Activated naive CD4-positive, alpha-beta T cell treated with Interleukin-2 at 50 U/mL for 16 hours (primary cell): ENCODE results near the gene LSM4.

Source experiments
- DNase-seq: peaks from one replicate; pipeline ENCODE4 v3.0.0-alpha.2; 2020

Gene LSM4

DNA sequence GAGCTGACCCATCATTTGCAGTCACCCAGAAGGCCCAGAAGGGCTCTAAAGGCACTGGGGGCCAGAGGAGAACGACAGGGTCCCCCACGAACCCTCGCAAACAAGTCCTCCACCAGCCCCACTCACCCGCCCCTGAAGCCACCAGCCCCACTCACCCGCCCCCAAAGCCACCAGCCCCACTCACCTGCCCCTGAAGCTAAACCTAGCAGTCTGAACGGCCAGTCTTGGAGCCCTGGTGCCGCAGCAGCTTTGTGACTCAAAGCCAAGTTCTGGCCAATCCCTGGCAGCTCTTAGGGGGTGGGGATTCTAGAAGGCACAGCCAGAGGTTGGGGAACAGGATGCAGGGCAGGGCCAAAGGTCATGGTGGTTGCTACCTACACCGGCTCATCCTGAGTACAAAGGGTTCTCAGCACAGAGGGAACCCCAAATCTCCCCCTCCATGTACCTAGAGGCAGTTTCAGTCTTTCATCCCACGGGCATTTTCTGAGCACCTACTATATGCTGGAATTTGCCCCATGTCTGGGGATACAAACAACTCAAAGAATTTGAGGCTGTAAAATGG is 48.6 kb downstream of the LSM4 start, which contains the start of gene IQCN:
IQCN (minus strand) TSS at position 234 of the 562 bp plus-strand sequence. CDS start 4,974 bp downstream, outside the sequence.
- DNase-seq, result no peak

DNA sequence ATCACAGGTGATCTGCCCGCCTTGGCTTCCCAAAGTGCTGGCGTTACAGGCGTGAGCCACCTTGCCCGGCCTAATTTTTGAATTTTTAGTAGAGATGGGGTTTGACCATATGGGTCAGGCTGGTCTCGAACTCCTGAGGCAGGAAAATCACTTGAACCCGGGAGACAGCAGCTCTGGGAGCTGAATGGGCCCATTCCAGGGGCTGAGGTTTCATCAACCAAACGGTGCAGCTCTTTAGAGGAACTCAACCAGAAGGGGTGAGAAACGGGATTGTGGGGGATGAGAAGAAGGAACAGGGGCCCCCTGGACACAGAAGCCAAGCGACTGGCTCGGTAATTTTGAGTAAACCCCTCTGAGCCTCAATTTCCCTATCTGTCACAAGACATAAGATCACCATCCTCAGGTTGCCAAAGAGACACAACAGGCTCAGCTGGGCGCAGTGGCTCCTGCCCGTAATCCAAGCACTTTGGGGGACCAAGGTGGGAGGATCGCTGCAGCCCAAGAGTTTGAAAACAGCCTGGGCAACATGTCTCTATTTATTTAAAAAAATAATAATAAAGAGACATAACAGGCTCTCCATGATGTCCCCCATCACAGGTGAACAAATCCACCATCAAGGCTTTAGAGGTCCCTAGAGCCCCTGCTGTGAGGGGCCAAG is 49.2 kb downstream of the LSM4 start:
- no peak for DNase-seq

DNA sequence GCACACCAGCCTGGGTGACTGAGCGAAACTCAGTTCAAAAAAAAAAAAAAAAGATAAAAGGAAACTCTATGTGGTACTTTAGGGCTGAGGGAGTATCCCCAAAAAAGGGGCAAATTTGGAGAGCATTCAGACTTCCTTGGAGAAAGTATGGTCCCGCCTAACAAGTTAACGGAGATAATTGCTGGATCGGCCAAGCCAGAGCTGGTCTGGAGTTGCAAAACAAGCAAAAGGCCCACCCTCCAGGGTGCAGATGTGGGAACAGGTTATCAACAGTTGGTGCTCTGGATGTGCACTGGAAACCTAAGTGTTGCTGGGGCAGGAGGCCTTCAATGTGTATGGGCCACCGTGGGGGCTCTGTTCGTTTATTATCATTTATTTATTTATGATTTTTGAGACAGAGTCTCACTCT is 51.4 kb downstream of the LSM4 start:
- no peak for DNase-seq

DNA sequence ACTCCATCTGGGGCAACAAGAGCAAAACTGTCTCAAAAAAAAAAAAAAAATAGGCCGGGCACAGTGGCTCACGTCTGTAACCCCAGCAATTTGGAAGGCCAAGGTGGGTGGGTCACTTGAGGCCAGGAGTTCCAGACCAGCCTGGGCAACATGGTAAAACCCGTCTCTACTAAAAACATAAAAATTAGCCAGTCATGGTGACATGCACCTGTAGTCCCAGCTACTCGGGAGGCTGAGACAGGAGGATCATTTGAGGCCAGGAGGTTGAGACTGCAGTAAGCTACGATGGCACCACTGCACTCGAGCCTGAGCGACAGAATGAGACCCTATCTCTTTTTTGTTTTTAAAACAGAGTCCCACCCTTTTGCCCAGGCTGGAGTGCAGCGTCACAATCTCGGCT is 52.5 kb downstream of the LSM4 start:
- DNase-seq, result no peak

DNA sequence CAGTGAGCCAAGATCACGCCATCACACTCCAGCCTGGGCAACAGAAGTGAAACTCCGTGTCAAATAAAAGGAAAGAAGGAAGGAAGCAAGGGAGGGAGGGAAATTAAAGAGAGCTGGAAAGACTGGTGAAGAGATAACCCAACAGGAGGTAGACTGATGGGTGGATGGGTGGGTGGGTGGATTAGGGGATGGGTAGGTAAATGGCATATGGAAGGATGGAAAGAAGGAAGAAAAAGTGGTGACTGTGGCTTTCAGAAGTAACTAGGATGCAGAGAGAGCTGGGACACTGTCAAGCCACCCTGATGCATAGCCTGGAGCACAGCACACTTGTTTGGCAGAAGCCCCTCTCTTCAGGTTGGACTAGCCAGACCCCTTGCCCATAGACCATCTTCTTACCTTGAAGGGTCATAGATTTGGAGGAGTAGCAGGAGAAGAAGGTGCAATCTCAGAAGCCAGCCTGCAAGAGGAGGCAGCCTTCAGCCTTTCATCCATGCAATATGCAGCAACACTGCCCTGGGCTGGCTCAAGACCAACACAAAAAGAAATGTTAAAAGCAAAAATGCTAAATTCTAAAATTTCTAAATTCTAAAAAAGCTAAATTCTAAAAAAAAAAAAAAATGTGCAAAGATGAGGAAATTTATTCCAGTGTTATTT is 53.7 kb downstream of the LSM4 start:
- no peak for DNase-seq

DNA sequence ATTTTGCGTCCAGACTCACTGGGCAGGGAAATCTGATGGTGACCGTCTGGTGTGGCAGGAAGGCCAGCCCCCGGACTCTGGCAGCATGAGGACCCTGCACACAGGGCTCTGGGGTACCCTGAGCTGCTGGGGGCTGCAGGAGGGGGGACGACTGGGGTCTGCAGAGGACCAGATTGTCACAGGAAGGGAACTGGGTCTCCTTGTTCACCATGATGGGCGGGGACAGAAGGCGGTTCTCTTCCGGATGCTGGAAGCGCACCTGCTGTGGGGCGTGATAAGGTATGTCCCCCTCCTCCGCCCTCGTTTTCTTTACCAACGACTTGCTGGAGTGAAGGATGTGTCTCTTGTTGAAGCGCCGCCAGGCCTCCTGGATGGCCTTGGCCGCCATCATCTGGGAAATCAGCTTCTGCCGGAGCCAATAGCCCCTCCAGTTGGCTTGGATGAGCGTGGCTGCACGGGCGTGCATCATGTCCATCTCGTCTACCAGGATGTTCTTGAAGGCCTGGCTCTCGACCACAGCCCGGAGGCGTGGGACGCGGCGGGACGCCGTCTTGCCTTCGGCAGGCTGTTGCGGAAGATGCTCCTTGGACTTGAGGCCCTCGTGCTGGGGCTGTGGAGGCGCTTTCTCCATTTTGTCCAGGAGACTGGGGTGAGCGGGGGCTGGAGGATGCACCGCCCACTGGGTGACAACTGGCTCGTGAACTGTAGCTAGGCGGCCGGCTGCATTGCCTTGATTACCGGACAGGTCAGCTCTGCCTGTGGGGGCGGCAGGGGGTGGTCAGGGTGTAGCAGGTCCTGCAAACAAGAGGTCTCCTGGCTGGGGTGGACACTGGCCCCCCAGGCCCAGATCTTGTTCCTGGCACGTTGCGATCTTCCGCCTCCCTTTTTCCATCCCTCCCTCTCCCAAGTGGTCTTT is 55.8 kb downstream of the LSM4 start:
- DNase-seq, result no peak

DNA sequence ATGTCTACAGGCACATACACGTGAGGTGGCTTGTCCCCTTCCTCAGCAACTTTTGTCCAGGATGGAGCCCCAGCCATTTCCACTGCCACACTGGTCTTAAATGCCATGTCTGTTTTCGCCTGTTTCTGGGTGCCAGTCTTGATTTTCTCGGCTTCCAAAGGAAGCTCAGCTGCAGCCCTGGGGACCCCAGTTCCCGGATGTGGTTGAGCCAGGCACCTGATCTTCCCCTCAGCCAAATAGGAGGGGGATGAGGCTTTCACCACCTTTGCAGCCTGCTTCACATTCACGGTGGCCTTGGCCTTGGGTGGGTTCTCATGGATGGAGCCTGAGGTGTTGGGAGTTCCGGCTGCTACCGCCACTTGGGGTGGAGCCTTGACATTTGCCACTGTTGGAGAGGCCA is 57.3 kb downstream of the LSM4 start:
- no peak for DNase-seq

DNA sequence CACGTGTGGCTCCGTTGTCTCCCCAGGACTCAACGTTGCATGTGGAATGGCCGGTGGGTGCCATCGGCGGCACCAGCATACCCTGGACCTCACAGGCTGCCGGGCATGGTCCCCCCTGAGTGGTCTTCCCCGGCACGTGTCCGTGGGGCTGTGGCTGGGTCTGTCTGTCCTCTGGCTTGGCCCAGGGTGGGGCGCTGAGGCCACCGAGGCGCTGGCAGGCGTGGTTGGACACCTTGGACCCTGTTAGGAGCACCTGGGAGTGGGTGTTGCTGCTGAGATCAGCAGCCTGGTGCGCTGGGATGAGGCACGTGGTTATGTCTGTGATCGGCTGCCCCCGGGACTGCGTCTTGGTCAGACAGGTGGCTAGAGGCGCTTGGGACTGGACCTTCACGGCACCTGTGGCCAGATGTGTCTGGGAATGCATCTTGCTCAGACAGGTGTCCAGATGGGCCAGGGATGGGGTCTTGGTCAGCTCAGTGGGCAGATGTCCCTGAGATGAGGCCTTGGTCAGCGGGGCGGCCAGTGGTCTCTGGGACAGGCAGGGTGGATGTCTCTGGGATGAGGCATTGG is 57.8 kb downstream of the LSM4 start:
- no peak for DNase-seq

DNA sequence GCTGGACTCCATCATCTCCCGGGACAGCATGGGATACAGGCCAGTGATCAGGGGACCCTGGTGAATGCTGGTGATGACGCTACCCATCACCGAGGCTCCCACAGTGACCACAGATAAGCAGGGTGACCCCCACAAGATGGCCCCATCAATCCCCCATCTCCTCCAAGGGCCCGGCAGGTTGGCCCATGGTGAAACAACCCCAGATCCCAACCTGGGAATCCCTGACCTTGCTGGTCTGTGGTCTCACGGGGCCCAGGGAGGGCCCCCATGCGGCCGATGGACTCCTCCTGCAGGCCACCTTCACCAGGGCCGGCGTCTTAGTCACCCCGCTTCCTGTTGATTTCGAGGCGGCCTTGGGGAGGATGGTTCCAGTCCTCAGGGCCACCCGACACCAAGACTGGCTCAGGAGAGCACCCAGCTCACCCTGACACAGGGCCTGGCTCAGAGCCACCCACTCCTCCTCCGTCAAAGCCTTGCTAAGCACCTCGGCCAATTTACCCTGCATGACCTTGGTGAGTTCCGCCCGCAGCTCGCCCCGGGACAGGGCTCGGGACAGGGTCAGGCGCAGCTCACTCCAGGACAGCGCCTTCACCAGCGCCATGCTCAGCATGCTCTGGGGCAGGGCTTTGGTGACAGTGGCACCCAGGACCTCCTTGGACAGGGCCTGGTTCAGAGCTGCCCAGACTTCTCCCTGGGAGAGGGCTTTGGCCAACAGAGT is 58.6 kb downstream of the LSM4 start:
- no peak for DNase-seq

DNA sequence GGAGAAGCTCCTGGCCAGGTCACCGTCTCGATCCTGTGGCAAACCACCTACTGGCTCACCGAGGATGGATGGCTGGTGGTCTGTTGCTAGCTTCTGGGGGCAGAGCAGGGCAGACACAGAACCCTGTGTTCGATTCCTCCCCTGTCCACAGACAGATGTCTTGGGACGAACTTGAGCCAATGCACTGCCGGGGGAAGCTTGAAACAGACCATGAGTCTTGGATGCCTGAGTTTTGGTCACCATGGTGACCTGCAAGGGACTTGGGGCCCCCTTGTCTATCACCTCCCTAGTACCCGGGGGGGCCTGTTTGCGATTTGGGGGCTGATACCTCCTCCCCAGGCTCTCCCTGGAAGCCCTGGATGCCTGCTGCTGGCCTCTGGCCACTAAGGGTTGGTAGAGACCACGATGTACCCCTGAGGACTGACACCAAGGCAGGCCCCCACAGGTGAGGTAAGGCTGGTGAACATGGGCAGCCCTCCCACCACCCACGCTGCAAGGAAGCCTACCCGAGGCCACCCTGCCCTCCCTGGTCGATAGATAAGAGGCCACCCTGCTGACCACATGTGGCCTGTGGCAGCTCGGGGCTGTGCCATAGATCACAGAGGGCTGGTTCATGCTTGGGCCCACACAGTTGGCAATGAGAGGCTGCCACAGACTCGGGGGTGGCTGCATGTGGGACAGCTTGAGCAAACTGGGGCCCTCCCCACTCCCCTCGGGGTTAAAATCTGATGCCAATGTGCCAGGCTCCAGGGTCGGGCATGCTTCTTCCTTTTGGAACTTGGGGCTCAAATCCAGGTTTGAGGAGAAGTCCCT is 59.3 kb downstream of the LSM4 start:
- no peak for DNase-seq

DNA sequence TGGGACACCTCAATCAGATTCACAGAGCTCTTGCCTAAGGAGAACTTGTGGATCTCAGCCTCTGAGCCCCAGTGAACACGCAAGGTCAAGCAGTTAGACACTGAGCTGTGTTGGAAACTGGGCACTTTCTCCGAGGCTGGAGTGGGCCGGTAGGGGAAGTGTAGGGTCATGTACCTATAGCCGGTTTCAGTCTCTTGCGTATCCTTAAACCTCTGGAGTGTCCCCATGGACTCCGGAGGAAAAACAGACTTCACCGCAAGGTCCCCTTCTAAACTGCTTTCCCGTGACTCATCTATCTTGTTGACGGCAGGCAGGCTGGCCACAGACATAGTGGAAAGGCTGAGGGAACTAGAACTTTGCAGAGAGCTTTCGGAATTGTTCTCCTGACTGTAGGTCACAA is 60.0 kb downstream of the LSM4 start:
- DNase-seq, result no peak

DNA sequence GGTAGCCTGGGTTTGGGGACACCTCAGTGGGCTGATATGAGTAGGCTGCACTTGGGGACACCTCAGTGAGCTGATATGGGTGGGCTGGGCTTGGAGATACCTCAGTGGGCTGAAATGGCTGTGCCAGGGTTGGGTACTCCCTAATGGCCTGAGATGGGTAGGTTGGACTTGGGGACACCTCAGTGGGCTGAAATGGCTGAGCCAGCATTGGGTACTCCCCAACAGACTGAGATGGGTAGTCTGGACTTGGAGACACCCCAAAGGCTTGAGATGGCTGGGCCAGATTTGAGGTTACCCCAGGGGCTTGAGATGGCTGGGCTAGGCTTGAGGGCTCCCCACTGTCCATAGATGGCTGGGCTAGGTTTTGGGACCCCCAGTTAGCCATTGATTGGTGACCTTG is 60.7 kb downstream of the LSM4 start:
- DNase-seq, result no peak

DNA sequence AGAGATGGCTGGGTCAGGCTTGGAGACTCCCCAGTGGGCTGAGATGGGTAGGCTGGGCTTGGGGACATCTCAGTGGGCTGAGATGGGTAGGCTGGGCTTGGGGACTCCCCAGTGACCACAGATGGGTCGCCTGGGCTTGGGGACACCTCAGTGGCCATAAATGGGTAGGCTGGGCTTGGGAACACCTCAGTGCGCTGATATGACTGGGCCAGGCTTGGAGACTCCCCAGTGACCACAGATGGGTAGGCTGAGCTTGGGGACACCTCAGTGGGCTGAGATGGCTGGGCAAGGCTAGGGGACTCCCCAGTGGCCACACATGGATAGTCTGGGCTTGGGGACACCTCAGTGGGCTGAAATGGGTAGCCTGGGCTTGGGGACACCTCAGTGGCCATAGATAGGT is 61.4 kb downstream of the LSM4 start:
- no peak for DNase-seq

DNA sequence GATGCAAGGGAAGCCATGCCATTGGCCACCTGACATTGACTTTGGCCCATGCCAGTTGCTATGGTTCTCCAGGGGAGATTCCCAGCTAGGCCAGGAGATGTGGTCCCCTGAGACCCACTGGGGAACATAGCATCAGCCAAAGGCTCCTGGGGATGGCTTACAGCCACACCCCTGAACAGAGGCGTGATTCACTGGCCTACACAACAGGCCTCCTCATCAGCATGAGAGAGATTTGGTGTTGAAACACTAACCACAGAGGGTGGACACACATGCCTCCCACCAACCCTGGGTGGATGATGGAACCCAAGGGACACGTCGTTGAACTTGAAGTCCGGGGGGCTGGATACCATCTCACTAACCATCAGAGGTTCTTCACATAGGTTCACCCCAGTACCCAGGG is 63.0 kb downstream of the LSM4 start:
- no peak for DNase-seq

DNA sequence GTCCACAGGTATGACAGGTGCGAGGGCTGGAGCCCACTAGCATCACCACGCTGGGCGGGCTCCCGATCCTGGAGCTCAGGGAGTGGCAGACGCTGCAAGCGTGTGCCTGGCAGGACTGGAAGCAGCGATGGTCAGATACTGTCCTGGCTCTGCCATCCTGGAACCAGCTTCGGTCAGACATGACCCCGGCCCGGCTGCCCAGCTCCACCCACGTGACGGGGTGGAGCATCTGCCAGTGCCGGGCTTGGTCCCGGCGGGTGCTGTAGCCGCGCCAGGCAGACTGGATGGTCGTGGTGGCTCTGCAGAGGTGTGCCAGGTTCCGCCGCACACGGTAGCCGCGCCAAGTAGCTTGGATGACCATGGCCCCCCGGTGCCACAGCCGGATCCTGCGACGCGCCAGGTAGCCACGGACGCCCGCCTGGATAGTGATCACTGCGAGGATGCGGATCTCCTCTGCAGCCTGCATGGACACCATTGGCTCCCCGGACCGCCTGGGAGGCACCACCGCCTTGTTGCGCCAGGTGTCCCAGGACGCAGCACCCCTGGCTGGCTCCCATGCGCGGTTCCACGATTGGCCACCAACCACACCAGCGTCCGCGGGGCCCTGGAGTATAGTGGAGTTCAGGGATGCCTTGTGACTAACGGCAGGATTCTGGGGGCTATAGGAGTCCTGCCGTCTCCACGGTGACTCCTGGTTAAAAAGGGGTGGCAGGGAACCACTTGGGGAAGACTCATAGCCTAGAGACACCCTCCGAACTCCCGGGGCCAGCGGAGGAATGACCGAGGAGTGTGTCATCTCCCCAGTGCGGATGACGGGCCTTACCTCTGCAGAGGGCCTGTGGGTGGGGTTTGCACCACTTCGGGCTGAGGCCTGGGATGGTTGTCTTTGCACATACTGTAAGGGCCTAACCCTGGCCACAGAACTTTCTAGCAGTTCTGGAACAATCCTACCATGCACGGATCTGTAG is 65.1 kb downstream of the LSM4 start:
- no peak for DNase-seq
